ENCODE data around the gene RHEB.

DNA sequence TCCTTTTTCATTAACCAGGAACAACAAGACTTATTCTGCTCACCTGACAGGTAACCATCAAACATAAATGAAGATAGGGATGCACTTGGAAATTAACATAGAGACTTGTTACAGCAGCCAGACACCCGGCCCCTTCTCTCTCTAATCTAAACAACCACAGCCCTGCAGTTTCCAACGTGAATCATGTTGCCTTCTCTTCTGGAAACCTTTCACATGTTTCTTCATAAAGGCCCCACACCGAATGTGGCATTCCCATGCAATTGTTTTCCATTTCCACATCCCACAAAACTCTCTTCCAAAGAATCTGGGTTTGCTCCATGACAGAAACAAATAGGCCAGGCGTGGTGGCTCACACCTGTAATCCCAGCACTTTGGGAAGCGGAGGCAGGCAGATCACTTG is 94.9 kb downstream of the RHEB start:
- TF ChIP-seq CTCF (IDR thresholded peaks at IDR 0.05; ENCODE audit: extremely low read depth in 1 of 2, insufficient read depth in 1 of 2, low read depth in 1 of 2, low read length in 2 of 2): no peak
- no peak for TF ChIP-seq POLR2A (IDR thresholded peaks at IDR 0.05; ENCODE audit: low read depth, low read length)
- no peak for TF ChIP-seq POLR2AphosphoS5 (IDR thresholded peaks at IDR 0.05; ENCODE audit: insufficient read depth, low read depth, low read length)

All from endothelial cell of umbilical vein (primary cell).